ENCODE data around the gene CIITA.

Gene CIITA

DNA sequence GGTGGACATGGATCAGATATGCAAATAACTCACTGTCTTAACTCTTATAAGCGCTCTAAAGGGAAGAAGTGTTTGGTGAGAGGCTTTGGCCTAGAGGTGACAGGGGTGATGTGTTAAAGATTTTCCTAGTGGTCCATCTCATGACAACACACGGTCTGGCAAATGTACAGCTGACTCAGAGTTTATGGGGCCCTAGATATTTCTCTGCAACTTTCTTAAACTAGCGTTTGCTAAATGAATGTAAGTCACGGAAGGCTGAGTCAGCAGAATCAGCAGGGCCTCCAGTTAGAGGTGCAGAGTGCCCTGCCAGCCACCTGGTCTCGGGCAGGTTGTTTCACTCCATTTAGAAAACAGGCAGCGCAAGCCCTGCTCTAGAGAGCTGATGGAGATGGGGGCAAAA is 107.5 kb downstream of the CIITA start:
- DNase-seq = peak in 1 of 5 donors; percentile 49
